Renal pelvis (tissue), 4 donors: ENCODE measurements around the gene CBY1. TPM values are rescaled to one million over a fixed set of nuclear protein-coding genes. Genes with fewer than 3 reads are reported as not detected.
A peak's percentile ranks its signal among the peaks of the same experiment; 100 is the strongest.
"Not testable (repeated sequence)": the region's sequence is repeated elsewhere in the genome, so short reads cannot be mapped to it uniquely, and the experiment has no call there.

Experiments
- DNase-seq: peaks from one replicate; pipeline ENCODE4 v3.0.0-alpha.2; 2013
- polyA plus RNA-seq, 3 donors: library from polyadenylated mRNA; unstranded; fragments of 120-200 nt; gene quantifications; one replicate each; pipeline ENCODE4 v1.2.1, GENCODE V29; 2013; ENCODE audit not compliant: insufficient read length in 3 of 3

Gene CBY1
- polyA plus RNA-seq, 3 donors: 59.7 to 62.5 (median 61.9) TPM

GRCh38 chr22:38638216-38638615, 18.2 kb upstream of the CBY1 start:
- no peak for DNase-seq

- DNase-seq: no peak
Measured at GRCh38 chr22:38638728-38639127, 17.7 kb upstream of the CBY1 start.

- DNase-seq: no peak
Measured at GRCh38 chr22:38641476-38642040, 14.9 kb upstream of the CBY1 start.

GRCh38 chr22:38644245-38644644, 12.2 kb upstream of the CBY1 start:
- DNase-seq: not testable (repeated sequence)

- no peak for DNase-seq
Measured at GRCh38 chr22:38645430-38645829, 11.0 kb upstream of the CBY1 start.

GRCh38 chr22:38649841-38650522, 6.5 kb upstream of the CBY1 start:
- DNase-seq: no peak

- DNase-seq: no peak
Measured at GRCh38 chr22:38652859-38653258, 3.6 kb upstream of the CBY1 start.

GRCh38 chr22:38653741-38654140, 2.7 kb upstream of the CBY1 start:
- no peak for DNase-seq

- DNase-seq: no peak
Measured at GRCh38 chr22:38655519-38656255, 751 bp upstream of the CBY1 start.

GRCh38 chr22:38657045-38657909, 839 bp downstream of the CBY1 start:
- peak; percentile 17 for DNase-seq

- DNase-seq: no peak
Measured at GRCh38 chr22:38674888-38675287, 18.4 kb downstream of the CBY1 start.

- no peak for DNase-seq
Measured at GRCh38 chr22:38675833-38676232, 19.4 kb downstream of the CBY1 start.

- peak; percentile 85 for DNase-seq
Measured at GRCh38 chr22:38681582-38682335, 25.3 kb downstream of the CBY1 start, which contains the start of gene TOMM22. Gene TOMM22, plus strand, starts transcription at chr22:38681957. Its CDS starts 22 bp downstream, at chr22:38681979.

- DNase-seq: no peak
Measured at GRCh38 chr22:38684895-38685294, 28.5 kb downstream of the CBY1 start.

- DNase-seq: no peak
Measured at GRCh38 chr22:38685761-38686160, 29.3 kb downstream of the CBY1 start.

GRCh38 chr22:38689651-38690050, 33.2 kb downstream of the CBY1 start:
- no peak for DNase-seq

GRCh38 chr22:38694049-38694448, 37.6 kb downstream of the CBY1 start:
- no peak for DNase-seq

- no peak for DNase-seq
Measured at GRCh38 chr22:38694940-38695339, 38.5 kb downstream of the CBY1 start.

GRCh38 chr22:38696606-38697424, 40.4 kb downstream of the CBY1 start:
- DNase-seq: no peak

GRCh38 chr22:38697425-38698089, 41.1 kb downstream of the CBY1 start:
- DNase-seq: no peak
